Measurements from ENCODE around the gene TSHZ1.
A peak's percentile ranks its signal among the peaks of the same experiment; 100 is the strongest.

The TSHZ1 gene

GRCh38 chr18:75207310-75208154, 3.1 kb upstream of the TSHZ1 start:
- DNase-seq (ENCODE audit: low spot score), result peak; percentile 42

- DNase-seq (ENCODE audit: low spot score), result peak; percentile 46
Measured at GRCh38 chr18:75208155-75208835, 2.3 kb upstream of the TSHZ1 start.

GRCh38 chr18:75208836-75209128, 1.8 kb upstream of the TSHZ1 start:
- no peak for DNase-seq (ENCODE audit: low spot score)

DNA sequence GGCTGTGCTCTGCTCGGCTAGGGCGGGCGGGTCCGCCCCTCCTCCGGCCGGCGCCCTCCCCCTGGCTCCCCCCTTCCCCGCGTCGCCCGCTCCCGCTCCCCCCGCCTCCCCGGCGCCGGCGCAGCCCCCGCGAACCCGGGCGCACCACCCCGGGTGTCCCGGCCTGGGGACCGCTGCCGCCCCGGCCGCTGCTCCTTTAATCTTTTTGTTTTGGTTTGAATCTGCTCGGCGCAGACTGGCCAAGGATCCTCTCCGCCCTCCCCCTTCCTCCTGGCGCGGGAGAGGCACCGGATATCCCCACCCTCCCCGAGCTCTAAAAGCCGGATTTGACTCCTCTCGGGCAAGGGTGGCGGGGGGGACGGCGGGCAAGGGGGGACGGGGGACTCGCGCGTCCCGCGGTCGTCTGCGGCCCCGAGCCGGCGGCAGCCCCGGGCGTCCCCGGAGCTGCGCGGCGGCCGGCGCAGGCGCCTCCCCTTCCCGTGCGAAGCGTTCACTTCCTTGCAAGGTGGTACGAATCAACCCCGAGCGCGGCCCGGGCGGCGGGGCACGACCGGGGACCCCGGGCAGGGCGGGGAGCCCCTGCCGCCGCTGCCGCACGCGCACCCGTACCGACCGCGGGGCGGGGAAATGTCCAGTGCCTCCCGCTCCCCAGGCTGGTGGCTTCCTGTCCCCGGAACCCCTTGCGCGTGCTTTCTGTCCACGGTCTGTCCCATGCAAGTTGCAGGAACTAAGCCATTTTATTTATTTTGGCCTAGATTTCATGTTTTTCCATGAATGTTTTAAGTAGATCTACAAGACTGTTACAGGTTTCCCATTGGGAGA, 1.3 kb upstream of the TSHZ1 start, which contains the start of gene PTGR3:
TSS of gene PTGR3 (minus strand) at position 11 of the 822 bp plus-strand sequence. CDS start 81 bp downstream, outside the sequence.
- DNase-seq (ENCODE audit: low spot score), result peak; percentile 79

DNA sequence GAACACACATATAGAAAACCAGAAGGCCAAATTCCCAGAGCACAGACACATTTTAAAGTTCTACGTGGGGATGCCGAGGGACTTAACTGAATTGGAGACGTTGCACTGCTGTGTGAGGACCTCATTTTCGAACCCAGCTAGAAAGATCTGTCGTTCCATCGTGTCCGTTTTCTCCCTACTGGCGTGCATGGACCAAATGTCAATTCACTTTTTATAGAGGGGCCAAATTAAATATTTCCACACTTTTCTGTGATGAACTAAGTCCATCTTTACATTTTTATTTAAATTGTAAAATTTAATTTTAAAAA, 692 bp upstream of the TSHZ1 start:
- DNase-seq (ENCODE audit: low spot score), result peak; percentile 22

- peak; percentile 26 for DNase-seq (ENCODE audit: low spot score)
Measured at GRCh38 chr18:75211002-75211621, 515 bp downstream of the TSHZ1 start.

DNA sequence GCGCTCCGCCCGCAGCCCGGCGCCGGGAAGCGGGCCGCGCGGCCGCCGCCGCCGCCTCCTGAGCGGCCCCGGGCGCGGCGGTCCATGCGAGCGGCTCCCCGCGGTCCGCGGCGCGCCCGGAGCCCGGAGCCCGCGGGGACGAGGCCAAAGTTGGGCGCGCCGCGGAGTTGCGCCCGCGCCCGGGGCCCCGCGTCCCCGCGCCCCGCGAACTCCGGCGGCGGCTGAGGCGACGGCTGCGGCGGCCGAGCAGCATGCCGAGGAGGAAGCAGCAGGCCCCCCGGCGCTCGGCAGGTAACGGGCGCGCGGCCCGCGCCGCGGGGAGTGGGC, 992 bp downstream of the TSHZ1 start:
- DNase-seq (ENCODE audit: low spot score), result no peak

DNA sequence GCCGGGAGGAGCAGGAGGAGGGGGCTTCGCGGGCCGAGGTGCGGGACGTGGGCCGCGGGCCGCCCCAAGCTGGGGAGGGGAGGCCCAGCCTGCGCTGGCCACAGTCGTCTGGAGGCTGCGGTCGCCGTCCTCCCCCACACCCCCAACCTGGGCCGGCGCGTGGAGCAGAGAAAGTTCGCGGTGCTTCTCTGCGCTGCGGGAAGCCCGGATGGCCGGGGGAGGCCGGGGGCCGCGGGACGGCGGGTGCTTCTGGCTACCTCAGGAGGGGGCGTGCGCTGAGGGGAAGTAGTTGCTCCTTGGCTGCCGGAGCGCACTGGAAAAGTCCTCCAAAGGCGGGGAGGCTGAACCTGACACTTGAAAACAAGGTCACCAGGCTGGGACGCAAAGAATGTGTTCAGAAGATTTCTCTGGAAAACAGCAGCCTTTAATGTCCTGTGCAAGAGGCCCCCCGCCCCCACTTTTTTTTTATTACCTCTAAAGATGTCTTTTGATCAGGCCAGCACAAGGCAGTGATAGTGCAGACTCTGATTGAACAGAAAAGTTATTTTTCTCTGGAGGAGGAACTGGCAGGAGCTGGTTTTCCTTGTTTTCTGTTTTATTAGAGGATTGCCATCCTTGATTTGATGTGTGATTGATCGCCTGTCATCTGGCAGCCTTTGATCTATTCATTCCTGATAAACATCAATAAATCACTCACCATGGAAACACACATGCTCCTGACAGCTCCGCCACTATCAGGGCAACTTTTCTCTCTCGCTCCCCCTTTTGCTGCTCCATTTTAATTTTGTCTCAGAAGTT, 1.6 kb downstream of the TSHZ1 start:
- DNase-seq (ENCODE audit: low spot score), result peak; percentile 20

- DNase-seq (ENCODE audit: low spot score), result no peak
Measured at GRCh38 chr18:75212751-75213090, 2.1 kb downstream of the TSHZ1 start.

DNA sequence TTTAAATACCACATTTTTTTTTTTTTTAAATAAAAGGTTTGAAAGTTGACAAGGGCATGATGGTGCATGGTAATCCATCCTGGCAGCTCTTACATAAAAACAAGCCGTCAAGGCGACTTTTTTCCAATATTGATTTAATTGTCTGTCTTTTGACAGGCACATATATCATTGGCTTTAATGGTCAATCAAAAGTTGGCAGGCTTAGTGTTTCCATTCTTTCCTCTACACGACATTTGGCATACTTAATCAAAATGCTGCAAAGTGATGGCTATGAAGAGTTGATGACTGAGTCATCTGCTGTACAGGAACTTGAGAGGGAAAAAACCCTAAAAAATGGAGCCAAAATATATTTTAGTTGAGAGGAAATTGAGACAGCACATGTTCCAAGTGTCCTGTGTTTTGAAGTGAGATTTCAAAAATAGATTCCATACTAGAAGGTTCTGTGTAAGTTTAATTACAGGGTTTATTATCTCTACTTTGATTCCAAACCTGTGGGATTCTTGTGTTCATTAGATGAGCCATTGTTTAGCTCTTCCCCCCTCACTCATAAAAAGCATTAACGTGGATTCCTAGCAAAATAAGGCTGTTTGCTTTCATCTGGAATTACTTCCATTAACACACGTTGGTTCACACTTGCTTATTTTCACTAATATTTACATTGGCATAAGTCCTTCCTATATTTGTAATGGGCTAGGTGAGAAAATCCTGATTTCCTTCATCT, 3.2 kb downstream of the TSHZ1 start:
- DNase-seq (ENCODE audit: low spot score), result no peak

- no peak for DNase-seq (ENCODE audit: low spot score)
Measured at GRCh38 chr18:75214332-75214690, 3.7 kb downstream of the TSHZ1 start.

- no peak for DNase-seq (ENCODE audit: low spot score)
Measured at GRCh38 chr18:75214766-75215510, 4.3 kb downstream of the TSHZ1 start.

DNA sequence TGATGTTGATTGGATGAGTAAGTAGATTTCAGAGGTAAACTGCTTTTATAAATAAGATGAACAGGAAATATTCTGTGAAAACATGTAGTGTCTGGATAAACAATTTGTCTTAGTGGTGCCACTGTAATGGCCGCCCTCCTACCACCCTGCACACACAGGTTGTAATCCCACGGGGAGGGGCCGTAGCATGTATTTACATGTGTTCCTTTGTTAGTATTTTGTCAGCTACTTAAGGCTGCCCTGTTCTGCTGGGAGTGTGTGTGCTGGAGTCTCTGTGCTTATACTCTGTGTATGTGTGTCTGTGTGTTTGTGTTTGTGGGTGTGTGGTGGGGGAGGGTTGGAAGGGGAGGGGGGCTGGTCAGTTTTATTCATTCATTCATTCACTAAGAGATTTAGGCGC, 5.1 kb downstream of the TSHZ1 start:
- DNase-seq (ENCODE audit: low spot score), result no peak

DNA sequence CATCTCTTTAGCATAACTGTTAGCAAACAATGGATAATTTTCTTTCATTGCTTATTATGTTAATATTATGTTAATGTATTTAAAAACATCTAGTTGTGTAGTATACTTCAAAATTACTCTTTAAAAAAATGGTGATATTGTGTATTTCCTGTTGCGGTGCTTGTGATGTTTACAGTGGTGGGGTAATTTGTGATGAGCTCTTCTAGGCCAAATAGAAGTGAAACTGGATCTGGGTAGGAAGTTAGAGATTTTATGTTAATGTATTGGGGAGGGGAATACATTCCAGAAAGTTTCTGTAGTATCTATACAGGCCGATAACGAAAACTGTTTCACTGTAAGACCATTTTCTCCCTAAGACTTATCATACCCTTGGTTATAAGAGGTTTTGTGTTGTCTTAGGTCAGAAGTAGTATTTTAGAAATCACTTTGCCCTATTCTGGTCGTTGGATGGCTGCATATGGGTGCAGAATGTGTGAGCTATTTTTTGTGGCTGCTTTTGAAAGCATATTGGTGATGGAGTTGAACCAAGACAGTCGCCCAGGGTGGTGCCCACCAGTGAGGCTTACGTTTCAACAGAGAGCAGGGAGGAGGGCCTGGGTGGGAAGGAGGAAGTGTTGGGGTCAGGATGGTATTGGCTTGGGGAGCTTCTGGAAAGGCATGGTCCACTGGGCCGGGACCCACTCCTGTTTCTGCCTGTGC, 5.8 kb downstream of the TSHZ1 start:
- DNase-seq (ENCODE audit: low spot score), result no peak

DNA sequence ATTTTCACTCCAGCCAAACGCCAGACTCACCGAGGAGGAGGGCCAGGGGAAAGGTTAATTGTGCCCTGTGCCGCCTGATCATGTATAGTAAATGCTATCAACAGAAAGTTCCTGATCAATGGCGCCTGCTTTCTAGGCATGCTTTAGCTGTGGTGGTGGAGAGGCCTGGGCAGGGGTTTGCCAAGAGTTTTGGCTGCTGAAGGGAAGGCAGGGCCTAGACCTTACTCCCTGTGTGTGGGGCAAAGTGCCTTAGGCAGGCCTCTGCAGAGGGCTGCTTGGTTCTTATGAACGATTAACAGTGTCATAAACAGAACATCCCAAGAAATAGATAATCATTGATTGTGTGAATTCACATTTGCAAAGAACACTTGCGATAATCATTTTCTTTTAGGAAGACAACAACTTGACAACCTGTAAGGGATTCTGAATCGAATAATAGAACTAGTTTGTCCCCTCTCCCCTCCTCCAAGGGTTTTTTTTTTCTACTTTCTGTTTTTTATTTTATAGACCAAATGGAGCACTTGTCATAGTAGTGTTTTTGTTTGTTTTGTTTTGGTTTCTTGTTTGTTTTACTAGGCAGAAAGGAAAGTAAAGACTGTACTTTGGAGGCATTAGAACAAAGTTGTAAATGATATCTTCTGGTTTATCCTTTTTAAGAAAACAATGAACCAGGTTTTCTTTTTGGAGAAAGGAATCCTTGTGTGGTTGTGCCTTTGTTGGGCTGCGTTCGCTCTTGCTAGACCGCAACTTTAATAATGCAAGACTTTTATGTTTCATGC, 6.5 kb downstream of the TSHZ1 start:
- DNase-seq (ENCODE audit: low spot score), result no peak

GRCh38 chr18:75218065-75218923, 7.7 kb downstream of the TSHZ1 start:
- DNase-seq (ENCODE audit: low spot score), result no peak

DNA sequence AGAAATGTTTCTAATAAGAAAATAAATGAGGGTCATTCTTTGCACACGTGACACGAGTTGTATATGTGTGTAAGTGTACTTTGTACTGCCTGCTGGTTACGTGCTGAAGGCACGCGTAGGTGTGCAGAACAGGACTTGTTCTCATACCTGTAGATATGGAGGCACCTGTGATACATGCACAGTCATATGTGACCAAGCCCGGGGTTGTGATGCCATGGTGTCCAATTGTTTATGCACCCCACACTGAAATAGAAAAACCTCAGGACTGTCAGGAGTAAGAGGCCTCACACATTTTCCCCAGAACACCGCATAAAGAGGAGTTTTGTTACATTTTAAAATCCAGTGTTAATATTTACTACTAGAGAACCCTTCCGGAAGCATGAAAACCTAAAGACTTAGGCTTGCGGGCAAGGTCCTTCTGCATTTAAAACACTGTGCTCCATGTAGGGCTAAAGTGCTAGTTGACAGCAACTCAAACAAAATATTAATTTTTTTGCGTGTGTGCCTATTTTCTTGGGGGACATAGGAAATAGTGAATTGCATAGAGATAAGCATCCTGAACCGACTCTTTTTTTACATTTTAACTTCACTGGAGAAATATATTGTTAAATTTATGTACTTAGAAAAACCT, 9.3 kb downstream of the TSHZ1 start:
- no peak for DNase-seq (ENCODE audit: low spot score)

Measured in HuH-7.5 (cell line).